HepG2 (cell line): ENCODE results near the gene C7orf57. TPM values are rescaled to one million over a fixed set of nuclear protein-coding genes. Genes with fewer than 3 reads are reported as not detected.
A peak's percentile ranks its signal among the peaks of the same experiment; 100 is the strongest.

ENCODE experiments used
- ETV5 ChIP-seq: IDR thresholded peaks from 2 replicates; pipeline ENCODE4 v1.6.1; 2018; ENCODE audit warnings: missing biosample characterization, missing genetic modification reagents, inconsistent platforms, borderline replicate concordance
- FIP1L1 ChIP-seq: fragments of 200-400 bp; formaldehyde crosslinking; IDR thresholded peaks from 2 replicates; pipeline ENCODE4 v1.6.1; 2018; ENCODE audit warnings: low read depth, mild to moderate bottlenecking, low read length, moderate library complexity, borderline replicate concordance; ENCODE audit not compliant: insufficient read depth
- JUN ChIP-seq: sonication (generic); formaldehyde crosslinking; IDR thresholded peaks from 2 replicates; pipeline ENCODE4 v1.4.0; 2020; ENCODE audit warnings: mild to moderate bottlenecking, missing genetic modification reagents
- MIER2 ChIP-seq: IDR thresholded peaks from 2 replicates; pipeline ENCODE4 v1.6.1; 2016; ENCODE audit warnings: missing biosample characterization, missing genetic modification reagents
- TBP ChIP-seq: sonication (generic); formaldehyde crosslinking; IDR thresholded peaks from 2 replicates; pipeline ENCODE4 v1.5.0; 2020; ENCODE audit warnings: missing genetic modification reagents
- TBX2 ChIP-seq: sonication (generic); formaldehyde crosslinking; IDR thresholded peaks from 2 replicates; pipeline ENCODE4 v1.5.0; 2020; ENCODE audit warnings: missing genetic modification reagents, mild to moderate bottlenecking, borderline replicate concordance
- TCF7L2 ChIP-seq: IDR thresholded peaks from 2 replicates; pipeline ENCODE4 v1.6.1; 2011; ENCODE audit warnings: mild to moderate bottlenecking, low read depth, low read length, moderate library complexity
- ZBTB38 ChIP-seq: sonication (generic); formaldehyde crosslinking; IDR thresholded peaks from 2 replicates; pipeline ENCODE4 v1.5.1; 2020; ENCODE audit warnings: mild to moderate bottlenecking, missing genetic modification reagents
- ZFY ChIP-seq: sonication (generic); formaldehyde crosslinking; IDR thresholded peaks from 2 replicates; pipeline ENCODE4 v1.4.0; 2020; ENCODE audit warnings: missing genetic modification reagents
- ZNF160 ChIP-seq: sonication (generic); formaldehyde crosslinking; IDR thresholded peaks from 2 replicates; pipeline ENCODE4 v1.8.0; 2022; ENCODE audit warnings: mild to moderate bottlenecking, inconsistent platforms, missing genetic modification reagents
- ZNF329 ChIP-seq: sonication (generic); formaldehyde crosslinking; IDR thresholded peaks from 2 replicates; pipeline ENCODE4 v1.9.0; 2021; ENCODE audit warnings: low read depth, mild to moderate bottlenecking, missing genetic modification reagents
- ZNF44 ChIP-seq: sonication (generic); formaldehyde crosslinking; IDR thresholded peaks from 2 replicates; pipeline ENCODE4 v1.5.1; 2020; ENCODE audit warnings: mild to moderate bottlenecking, missing genetic modification reagents
- ZNF775 ChIP-seq: sonication (generic); formaldehyde crosslinking; IDR thresholded peaks from 2 replicates; pipeline ENCODE4 v1.4.0; 2020; ENCODE audit warnings: missing genetic modification reagents, mild to moderate bottlenecking, moderate library complexity, borderline replicate concordance
- ZSCAN21 ChIP-seq: sonication (generic); formaldehyde crosslinking; IDR thresholded peaks from 2 replicates; pipeline ENCODE4 v1.8.0; 2022; ENCODE audit warnings: mild to moderate bottlenecking, missing genetic modification reagents, moderate library complexity, borderline replicate concordance
- ZZZ3 ChIP-seq: sonication (generic); formaldehyde crosslinking; IDR thresholded peaks from 2 replicates; pipeline ENCODE4 v1.4.0; 2020; ENCODE audit warnings: missing genetic modification reagents, mild to moderate bottlenecking, borderline replicate concordance
- polyA plus RNA-seq, 8 experiments: library from polyadenylated mRNA; depleted of rRNA in 3 of 8; stranded (reverse) in 7 of 8; unstranded in 1 of 8; fragments of >200 nt; fragmentation: Illumina TruSeq in 4 of 8; extraction: Trizol in 4 of 8; gene quantifications; 2 replicates each; pipeline versions ENCODE4 v1.2.1 to v1.2.3, GENCODE V29; 2011 to 2016; ENCODE audit warnings: low read depth in 4 of 8, missing spikeins in 1 of 8, mixed read lengths in 1 of 8; ENCODE audit not compliant: insufficient read depth in 1 of 8
- total RNA-seq, 5 experiments: library from RNA; depleted of rRNA; stranded (reverse); fragments of >200 nt; fragmentation: Illumina TruSeq; extraction: Trizol; gene quantifications; 2 replicates each; pipeline ENCODE4 v1.2.3, GENCODE V29; 2016; ENCODE audit warnings: low read depth in 1 of 5
- TF ChIP-seq, protein P1 (sequence below): sonication (generic); formaldehyde crosslinking; IDR thresholded peaks from 2 replicates; pipeline ENCODE4 v1.5.1; 2020; ENCODE audit warnings: missing genetic modification reagents, mild to moderate bottlenecking, borderline replicate concordance
- TF ChIP-seq, protein P2 (sequence below): sonication (generic); formaldehyde crosslinking; IDR thresholded peaks from 2 replicates; pipeline ENCODE4 v1.5.0; 2020; ENCODE audit warnings: missing genetic modification reagents
- TF ChIP-seq, protein P3 (sequence below), 2 experiments: sonication (generic) in 1 of 2; formaldehyde crosslinking in 1 of 2; IDR thresholded peaks; 2 replicates each; pipeline versions ENCODE4 v1.5.1 to v1.6.1; 2011 to 2020; ENCODE audit warnings: borderline replicate concordance in 1 of 2, low read depth in 1 of 2, low read length in 1 of 2, mild to moderate bottlenecking in 1 of 2, missing genetic modification reagents in 1 of 2, moderate library complexity in 1 of 2
- TF ChIP-seq, protein P4 (sequence below): sonication (generic); formaldehyde crosslinking; IDR thresholded peaks from 2 replicates; pipeline ENCODE4 v1.4.0; 2020; ENCODE audit warnings: missing genetic modification reagents, borderline replicate concordance
- TF ChIP-seq, protein P5 (sequence below): sonication (generic); formaldehyde crosslinking; IDR thresholded peaks from 2 replicates; pipeline ENCODE4 v1.5.0; 2020; ENCODE audit warnings: missing genetic modification reagents

The C7orf57 gene
- total and polyA plus RNA-seq, 2 of the 13 experiments (the other 11 are each of a cell fraction or from before 2014, with no cell fraction given): not detected

DNA sequence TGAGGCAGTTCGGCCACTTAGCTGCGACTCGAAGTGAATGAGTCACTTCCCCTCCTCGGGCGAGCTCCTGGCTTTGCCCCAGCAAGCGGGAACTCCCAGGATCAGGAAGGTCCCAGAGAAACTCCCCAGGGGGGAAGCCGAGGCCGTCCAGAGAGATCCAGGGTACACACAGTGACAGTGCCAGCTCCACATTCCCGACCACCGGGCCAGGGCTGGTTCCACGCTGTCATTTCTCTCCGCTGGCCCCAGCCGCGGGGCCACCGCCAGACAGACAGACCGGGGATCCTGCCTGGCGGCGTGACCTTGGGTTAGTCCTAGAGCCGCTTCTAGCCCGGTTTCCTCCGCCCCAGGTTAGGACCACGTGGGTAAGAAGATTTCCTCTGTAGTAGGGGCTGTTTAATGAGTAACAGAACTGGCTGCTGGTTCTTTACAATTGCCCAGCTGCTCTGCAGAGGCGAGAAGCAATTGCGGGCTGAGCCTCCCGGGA lies 53.3 kb downstream of the C7orf57 start (continued):
- TF ChIP-seq, protein P1, sequence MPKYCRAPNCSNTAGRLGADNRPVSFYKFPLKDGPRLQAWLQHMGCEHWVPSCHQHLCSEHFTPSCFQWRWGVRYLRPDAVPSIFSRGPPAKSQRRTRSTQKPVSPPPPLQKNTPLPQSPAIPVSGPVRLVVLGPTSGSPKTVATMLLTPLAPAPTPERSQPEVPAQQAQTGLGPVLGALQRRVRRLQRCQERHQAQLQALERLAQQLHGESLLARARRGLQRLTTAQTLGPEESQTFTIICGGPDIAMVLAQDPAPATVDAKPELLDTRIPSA (CRISPR knock-in tag): no peak
- TF ChIP-seq JUN (peak; percentile 73; the same call in 1 of the 2 replicates), MIER2 (no peak), ETV5 (CRISPR knock-in tag) (peak; percentile 84; the same call in 1 of the 2 replicates), ZNF160 (CRISPR knock-in tag) (0 out of 2 replicates have a peak, but pooled peaks have one; percentile 22), TBP (CRISPR knock-in tag) (no peak), ZNF329 (CRISPR knock-in tag) (no peak), ZNF775 (CRISPR knock-in tag) (peak; percentile 77; the same call in 1 of the 2 replicates), ZBTB38 (CRISPR knock-in tag) (no peak), TCF7L2 (no peak), ZNF44 (no peak), TBX2 (CRISPR knock-in tag) (peak; percentile 41), FIP1L1 (no peak), ZZZ3 (no peak), ZSCAN21 (CRISPR knock-in tag) (no peak), ZFY (peak; percentile 38)
- TF ChIP-seq, protein P2, sequence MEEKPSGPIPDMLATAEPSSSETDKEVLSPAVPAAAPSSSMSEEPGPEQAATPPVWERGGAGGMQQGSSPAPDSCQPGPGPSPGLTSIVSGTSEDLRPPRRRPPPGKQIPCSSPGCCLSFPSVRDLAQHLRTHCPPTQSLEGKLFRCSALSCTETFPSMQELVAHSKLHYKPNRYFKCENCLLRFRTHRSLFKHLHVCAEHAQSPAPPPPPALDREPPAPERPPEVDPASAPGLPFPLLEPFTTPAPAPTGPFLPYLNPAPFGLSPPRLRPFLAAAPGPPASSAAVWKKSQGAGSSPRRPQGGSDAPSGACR (CRISPR knock-in tag): no peak; the same call in 1 of the 2 replicates
- TF ChIP-seq, protein P3, sequence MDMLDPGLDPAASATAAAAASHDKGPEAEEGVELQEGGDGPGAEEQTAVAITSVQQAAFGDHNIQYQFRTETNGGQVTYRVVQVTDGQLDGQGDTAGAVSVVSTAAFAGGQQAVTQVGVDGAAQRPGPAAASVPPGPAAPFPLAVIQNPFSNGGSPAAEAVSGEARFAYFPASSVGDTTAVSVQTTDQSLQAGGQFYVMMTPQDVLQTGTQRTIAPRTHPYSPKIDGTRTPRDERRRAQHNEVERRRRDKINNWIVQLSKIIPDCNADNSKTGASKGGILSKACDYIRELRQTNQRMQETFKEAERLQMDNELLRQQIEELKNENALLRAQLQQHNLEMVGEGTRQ (IDR thresholded peaks at IDR 0.05; ENCODE audit: low read depth, low read length): peak; percentile 71
- TF ChIP-seq, protein P3 (CRISPR knock-in tag; IDR thresholded peaks at IDR 0.05; ENCODE audit: borderline replicate concordance): peak; percentile 76; the same call in 1 of the 2 replicates
- TF ChIP-seq, protein P4, sequence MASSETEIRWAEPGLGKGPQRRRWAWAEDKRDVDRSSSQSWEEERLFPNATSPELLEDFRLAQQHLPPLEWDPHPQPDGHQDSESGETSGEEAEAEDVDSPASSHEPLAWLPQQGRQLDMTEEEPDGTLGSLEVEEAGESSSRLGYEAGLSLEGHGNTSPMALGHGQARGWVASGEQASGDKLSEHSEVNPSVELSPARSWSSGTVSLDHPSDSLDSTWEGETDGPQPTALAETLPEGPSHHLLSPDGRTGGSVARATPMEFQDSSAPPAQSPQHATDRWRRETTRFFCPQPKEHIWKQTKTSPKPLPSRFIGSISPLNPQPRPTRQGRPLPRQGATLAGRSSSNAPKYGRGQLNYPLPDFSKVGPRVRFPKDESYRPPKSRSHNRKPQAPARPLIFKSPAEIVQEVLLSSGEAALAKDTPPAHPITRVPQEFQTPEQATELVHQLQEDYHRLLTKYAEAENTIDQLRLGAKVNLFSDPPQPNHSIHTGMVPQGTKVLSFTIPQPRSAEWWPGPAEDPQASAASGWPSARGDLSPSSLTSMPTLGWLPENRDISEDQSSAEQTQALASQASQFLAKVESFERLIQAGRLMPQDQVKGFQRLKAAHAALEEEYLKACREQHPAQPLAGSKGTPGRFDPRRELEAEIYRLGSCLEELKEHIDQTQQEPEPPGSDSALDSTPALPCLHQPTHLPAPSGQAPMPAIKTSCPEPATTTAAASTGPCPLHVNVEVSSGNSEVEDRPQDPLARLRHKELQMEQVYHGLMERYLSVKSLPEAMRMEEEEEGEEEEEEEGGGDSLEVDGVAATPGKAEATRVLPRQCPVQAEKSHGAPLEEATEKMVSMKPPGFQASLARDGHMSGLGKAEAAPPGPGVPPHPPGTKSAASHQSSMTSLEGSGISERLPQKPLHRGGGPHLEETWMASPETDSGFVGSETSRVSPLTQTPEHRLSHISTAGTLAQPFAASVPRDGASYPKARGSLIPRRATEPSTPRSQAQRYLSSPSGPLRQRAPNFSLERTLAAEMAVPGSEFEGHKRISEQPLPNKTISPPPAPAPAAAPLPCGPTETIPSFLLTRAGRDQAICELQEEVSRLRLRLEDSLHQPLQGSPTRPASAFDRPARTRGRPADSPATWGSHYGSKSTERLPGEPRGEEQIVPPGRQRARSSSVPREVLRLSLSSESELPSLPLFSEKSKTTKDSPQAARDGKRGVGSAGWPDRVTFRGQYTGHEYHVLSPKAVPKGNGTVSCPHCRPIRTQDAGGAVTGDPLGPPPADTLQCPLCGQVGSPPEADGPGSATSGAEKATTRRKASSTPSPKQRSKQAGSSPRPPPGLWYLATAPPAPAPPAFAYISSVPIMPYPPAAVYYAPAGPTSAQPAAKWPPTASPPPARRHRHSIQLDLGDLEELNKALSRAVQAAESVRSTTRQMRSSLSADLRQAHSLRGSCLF: no peak
- TF ChIP-seq, protein P5, sequence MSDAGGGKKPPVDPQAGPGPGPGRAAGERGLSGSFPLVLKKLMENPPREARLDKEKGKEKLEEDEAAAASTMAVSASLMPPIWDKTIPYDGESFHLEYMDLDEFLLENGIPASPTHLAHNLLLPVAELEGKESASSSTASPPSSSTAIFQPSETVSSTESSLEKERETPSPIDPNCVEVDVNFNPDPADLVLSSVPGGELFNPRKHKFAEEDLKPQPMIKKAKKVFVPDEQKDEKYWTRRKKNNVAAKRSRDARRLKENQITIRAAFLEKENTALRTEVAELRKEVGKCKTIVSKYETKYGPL: no peak
